Fibroblast of mammary gland (primary cell): ENCODE measurements around the gene ARHGAP1.

Experiments
- DNase-seq: peaks from one replicate; pipeline ENCODE4 v3.0.0-alpha.2; 2010; ENCODE audit warnings: low read depth
- H3K4me3 ChIP-seq: 2 replicates; pipeline ENCODE4 v1.5.1; 2011; ENCODE audit warnings: low read depth, mild to moderate bottlenecking, low read length, moderate library complexity; ENCODE audit not compliant: control insufficient read depth
- CTCF ChIP-seq: conservative IDR thresholded peaks from 2 replicates; pipeline ENCODE4 v1.5.1; 2011; ENCODE audit warnings: low read depth, low read length, inconsistent platforms; ENCODE audit not compliant: control insufficient read depth, insufficient read depth

The ARHGAP1 gene

GRCh38 chr11:46700241-46701077, at the start of gene ARHGAP1, which contains the start of gene ZNF408:
Gene ARHGAP1 (minus strand): TSS chr11:46700619. CDS start chr11:46696107, 4,512 bp downstream.
Gene ZNF408 (plus strand): TSS chr11:46701031. CDS start chr11:46701048, 17 bp downstream.
- H3K4me3 ChIP-seq: peak within 1 kb of the TSS; percentile 98
- TF ChIP-seq CTCF: no peak
- peak; percentile 98 for DNase-seq

GRCh38 chr11:46747150-46747549, 46.7 kb upstream of the ARHGAP1 start:
- no peak for DNase-seq
- no peak for TF ChIP-seq CTCF
- H3K4me3 ChIP-seq: no peak overlapping the region

GRCh38 chr11:46745995-46746394, 45.6 kb upstream of the ARHGAP1 start:
- TF ChIP-seq CTCF: no peak
- DNase-seq: no peak
- H3K4me3 ChIP-seq: no peak overlapping the region

GRCh38 chr11:46745328-46745727, 44.9 kb upstream of the ARHGAP1 start:
- TF ChIP-seq CTCF: no peak
- H3K4me3 ChIP-seq: no peak overlapping the region
- no peak for DNase-seq

- no peak for DNase-seq
- no peak for TF ChIP-seq CTCF
- H3K4me3 ChIP-seq: no peak overlapping the region
Observed at GRCh38 chr11:46743693-46744339, 43.4 kb upstream of the ARHGAP1 start.

GRCh38 chr11:46743043-46743442, 42.6 kb upstream of the ARHGAP1 start:
- no peak overlapping the region for H3K4me3 ChIP-seq
- DNase-seq: no peak
- TF ChIP-seq CTCF: no peak
